Measurements from ENCODE around the gene HSPBP1. TPM values are rescaled to one million over a fixed set of nuclear protein-coding genes. Genes with fewer than 3 reads are reported as not detected.

HSPBP1 gene
- total RNA-seq, 1 experiment from 2014 or later: 65.2 TPM

DNA sequence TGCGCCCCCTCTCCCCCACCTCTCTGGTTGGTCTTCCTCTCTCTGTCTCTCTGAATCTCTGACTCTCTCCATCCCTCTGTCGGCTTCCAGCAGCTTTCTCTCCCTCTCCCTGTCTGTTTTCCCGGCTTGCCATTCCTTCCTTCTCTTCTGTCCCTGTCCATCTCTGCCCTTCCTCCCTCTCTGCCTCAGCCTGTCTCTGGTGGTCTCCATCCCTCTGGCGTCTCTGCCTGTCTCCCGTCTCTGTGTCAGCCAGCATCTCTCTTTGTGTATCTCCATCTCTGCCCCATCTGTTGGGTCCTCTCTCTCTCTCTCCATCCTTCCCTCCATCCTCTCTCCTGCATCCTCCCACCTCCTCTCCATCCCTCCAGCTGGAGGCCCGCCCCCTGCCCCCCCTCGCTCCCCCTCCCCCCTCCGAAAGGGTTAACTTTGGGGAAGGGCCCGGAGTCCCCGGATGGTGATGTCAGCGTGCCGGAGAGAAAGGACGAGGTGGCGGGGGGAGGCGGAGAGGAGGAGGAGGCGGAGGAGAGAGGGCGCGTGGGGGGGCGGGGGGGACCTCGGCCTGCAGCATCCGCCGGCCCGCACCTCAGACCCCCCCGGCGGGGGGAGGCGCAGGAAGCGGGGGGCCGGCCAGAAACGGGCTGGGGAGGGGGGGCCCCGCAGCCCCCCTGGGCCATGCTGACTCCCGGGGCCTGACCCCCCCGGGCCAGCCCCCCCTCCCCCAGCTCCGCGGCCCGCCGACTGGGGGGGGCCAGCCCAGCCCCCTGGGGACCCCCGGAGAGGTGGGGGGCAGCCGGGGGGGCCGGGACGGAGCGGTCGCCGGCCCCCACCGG is 3.9 kb upstream of the HSPBP1 start, which contains the start of gene BRSK1:
TSS of gene BRSK1 (plus strand) at position 450 of the 830 bp plus-strand sequence. CDS start 446 bp downstream, outside the sequence.
- Mint-ChIP-seq H3K4me3 (peak within 1 kb of the TSS; percentile 69), H3K4me1 (peaks cover 23% of the 10 kb centered on the region), H3K27me3 (ENCODE audit: low read depth) (no peaks in the 10 kb centered on the region), H3K36me3 (no peaks in the 10 kb centered on the region), H3K9me3 (no peaks in the 10 kb centered on the region), H3K27ac (no peak within 1 kb of the TSS)
- DNase-seq (ENCODE audit: low spot score) (peak; percentile 84), ATAC-seq (no peak)
- no peak for TF ChIP-seq NR2C2 (CRISPR knock-in tag; IDR thresholded peaks at IDR 0.05)
- TF ChIP-seq, protein P1, sequence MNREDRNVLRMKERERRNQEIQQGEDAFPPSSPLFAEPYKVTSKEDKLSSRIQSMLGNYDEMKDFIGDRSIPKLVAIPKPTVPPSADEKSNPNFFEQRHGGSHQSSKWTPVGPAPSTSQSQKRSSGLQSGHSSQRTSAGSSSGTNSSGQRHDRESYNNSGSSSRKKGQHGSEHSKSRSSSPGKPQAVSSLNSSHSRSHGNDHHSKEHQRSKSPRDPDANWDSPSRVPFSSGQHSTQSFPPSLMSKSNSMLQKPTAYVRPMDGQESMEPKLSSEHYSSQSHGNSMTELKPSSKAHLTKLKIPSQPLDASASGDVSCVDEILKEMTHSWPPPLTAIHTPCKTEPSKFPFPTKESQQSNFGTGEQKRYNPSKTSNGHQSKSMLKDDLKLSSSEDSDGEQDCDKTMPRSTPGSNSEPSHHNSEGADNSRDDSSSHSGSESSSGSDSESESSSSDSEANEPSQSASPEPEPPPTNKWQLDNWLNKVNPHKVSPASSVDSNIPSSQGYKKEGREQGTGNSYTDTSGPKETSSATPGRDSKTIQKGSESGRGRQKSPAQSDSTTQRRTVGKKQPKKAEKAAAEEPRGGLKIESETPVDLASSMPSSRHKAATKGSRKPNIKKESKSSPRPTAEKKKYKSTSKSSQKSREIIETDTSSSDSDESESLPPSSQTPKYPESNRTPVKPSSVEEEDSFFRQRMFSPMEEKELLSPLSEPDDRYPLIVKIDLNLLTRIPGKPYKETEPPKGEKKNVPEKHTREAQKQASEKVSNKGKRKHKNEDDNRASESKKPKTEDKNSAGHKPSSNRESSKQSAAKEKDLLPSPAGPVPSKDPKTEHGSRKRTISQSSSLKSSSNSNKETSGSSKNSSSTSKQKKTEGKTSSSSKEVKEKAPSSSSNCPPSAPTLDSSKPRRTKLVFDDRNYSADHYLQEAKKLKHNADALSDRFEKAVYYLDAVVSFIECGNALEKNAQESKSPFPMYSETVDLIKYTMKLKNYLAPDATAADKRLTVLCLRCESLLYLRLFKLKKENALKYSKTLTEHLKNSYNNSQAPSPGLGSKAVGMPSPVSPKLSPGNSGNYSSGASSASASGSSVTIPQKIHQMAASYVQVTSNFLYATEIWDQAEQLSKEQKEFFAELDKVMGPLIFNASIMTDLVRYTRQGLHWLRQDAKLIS (CRISPR knock-in tag; IDR thresholded peaks at IDR 0.05; ENCODE audit: borderline replicate concordance): no peak
- TF ChIP-seq, protein P2, sequence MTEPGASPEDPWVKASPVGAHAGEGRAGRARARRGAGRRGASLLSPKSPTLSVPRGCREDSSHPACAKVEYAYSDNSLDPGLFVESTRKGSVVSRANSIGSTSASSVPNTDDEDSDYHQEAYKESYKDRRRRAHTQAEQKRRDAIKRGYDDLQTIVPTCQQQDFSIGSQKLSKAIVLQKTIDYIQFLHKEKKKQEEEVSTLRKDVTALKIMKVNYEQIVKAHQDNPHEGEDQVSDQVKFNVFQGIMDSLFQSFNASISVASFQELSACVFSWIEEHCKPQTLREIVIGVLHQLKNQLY (CRISPR knock-in tag; IDR thresholded peaks at IDR 0.05): no peak
- TF ChIP-seq NR3C1 (CRISPR knock-in tag; conservative IDR thresholded peaks at IDR 0.05; ENCODE audit: low read depth): no peak
- TF ChIP-seq, protein P3, sequence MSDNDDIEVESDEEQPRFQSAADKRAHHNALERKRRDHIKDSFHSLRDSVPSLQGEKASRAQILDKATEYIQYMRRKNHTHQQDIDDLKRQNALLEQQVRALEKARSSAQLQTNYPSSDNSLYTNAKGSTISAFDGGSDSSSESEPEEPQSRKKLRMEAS (CRISPR knock-in tag; IDR thresholded peaks at IDR 0.05): no peak
- TF ChIP-seq, protein P4, sequence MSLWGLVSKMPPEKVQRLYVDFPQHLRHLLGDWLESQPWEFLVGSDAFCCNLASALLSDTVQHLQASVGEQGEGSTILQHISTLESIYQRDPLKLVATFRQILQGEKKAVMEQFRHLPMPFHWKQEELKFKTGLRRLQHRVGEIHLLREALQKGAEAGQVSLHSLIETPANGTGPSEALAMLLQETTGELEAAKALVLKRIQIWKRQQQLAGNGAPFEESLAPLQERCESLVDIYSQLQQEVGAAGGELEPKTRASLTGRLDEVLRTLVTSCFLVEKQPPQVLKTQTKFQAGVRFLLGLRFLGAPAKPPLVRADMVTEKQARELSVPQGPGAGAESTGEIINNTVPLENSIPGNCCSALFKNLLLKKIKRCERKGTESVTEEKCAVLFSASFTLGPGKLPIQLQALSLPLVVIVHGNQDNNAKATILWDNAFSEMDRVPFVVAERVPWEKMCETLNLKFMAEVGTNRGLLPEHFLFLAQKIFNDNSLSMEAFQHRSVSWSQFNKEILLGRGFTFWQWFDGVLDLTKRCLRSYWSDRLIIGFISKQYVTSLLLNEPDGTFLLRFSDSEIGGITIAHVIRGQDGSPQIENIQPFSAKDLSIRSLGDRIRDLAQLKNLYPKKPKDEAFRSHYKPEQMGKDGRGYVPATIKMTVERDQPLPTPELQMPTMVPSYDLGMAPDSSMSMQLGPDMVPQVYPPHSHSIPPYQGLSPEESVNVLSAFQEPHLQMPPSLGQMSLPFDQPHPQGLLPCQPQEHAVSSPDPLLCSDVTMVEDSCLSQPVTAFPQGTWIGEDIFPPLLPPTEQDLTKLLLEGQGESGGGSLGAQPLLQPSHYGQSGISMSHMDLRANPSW (CRISPR knock-in tag; conservative IDR thresholded peaks at IDR 0.05; ENCODE audit: low read depth): no peak
- TF ChIP-seq, protein P5, sequence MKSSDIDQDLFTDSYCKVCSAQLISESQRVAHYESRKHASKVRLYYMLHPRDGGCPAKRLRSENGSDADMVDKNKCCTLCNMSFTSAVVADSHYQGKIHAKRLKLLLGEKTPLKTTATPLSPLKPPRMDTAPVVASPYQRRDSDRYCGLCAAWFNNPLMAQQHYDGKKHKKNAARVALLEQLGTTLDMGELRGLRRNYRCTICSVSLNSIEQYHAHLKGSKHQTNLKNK (CRISPR knock-in tag; IDR thresholded peaks at IDR 0.05): no peak
- TF ChIP-seq NFYB (CRISPR knock-in tag; conservative IDR thresholded peaks at IDR 0.05; ENCODE audit: low read depth): no peak
- TF ChIP-seq, protein P6, sequence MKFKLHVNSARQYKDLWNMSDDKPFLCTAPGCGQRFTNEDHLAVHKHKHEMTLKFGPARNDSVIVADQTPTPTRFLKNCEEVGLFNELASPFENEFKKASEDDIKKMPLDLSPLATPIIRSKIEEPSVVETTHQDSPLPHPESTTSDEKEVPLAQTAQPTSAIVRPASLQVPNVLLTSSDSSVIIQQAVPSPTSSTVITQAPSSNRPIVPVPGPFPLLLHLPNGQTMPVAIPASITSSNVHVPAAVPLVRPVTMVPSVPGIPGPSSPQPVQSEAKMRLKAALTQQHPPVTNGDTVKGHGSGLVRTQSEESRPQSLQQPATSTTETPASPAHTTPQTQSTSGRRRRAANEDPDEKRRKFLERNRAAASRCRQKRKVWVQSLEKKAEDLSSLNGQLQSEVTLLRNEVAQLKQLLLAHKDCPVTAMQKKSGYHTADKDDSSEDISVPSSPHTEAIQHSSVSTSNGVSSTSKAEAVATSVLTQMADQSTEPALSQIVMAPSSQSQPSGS (CRISPR knock-in tag; IDR thresholded peaks at IDR 0.05; ENCODE audit: borderline replicate concordance, low read depth): no peak
- TF ChIP-seq, protein P7, sequence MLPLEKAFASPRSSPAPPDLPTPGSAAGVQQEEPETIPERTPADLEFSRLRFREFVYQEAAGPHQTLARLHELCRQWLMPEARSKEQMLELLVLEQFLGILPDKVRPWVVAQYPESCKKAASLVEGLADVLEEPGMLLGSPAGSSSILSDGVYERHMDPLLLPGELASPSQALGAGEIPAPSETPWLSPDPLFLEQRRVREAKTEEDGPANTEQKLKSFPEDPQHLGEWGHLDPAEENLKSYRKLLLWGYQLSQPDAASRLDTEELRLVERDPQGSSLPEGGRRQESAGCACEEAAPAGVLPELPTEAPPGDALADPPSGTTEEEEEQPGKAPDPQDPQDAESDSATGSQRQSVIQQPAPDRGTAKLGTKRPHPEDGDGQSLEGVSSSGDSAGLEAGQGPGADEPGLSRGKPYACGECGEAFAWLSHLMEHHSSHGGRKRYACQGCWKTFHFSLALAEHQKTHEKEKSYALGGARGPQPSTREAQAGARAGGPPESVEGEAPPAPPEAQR (CRISPR knock-in tag; IDR thresholded peaks at IDR 0.05): no peak
- no peak for TF ChIP-seq ZBTB21 (CRISPR knock-in tag; IDR thresholded peaks at IDR 0.05; ENCODE audit: borderline replicate concordance)
- TF ChIP-seq, protein P8, sequence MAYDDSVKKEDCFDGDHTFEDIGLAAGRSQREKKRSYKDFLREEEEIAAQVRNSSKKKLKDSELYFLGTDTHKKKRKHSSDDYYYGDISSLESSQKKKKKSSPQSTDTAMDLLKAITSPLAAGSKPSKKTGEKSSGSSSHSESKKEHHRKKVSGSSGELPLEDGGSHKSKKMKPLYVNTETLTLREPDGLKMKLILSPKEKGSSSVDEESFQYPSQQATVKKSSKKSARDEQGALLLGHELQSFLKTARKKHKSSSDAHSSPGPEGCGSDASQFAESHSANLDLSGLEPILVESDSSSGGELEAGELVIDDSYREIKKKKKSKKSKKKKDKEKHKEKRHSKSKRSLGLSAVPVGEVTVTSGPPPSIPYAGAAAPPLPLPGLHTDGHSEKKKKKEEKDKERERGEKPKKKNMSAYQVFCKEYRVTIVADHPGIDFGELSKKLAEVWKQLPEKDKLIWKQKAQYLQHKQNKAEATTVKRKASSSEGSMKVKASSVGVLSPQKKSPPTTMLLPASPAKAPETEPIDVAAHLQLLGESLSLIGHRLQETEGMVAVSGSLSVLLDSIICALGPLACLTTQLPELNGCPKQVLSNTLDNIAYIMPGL (CRISPR knock-in tag; IDR thresholded peaks at IDR 0.05): no peak
- TF ChIP-seq RELA (CRISPR knock-in tag; IDR thresholded peaks at IDR 0.05; ENCODE audit: borderline replicate concordance): no peak
- TF ChIP-seq, protein P9, sequence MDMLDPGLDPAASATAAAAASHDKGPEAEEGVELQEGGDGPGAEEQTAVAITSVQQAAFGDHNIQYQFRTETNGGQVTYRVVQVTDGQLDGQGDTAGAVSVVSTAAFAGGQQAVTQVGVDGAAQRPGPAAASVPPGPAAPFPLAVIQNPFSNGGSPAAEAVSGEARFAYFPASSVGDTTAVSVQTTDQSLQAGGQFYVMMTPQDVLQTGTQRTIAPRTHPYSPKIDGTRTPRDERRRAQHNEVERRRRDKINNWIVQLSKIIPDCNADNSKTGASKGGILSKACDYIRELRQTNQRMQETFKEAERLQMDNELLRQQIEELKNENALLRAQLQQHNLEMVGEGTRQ (CRISPR knock-in tag; IDR thresholded peaks at IDR 0.05): no peak
- ChIA-PET POLR2A (interaction anchor here (0.6 to 1.3 kb wide), 2 partner anchors 25 to 34 kb away, joined by 3 read pairs; partner anchors contain the start of gene PPP6R1), CTCF (interaction anchor here (0.7 to 1.0 kb wide), 2 partner anchors 18 to 137 kb away, joined by 3 to 5 read pairs; no protein-coding TSS in a partner anchor)
